H9 (cell line): Measurements from ENCODE around the gene AGO3. TPM values are rescaled to one million over a fixed set of nuclear protein-coding genes. Genes with fewer than 3 reads are reported as not detected.
A peak's percentile ranks its signal among the peaks of the same experiment; 100 is the strongest.

Experiments
- DNase-seq: peaks from one replicate; pipeline ENCODE4 v3.0.0-alpha.2; 2017
- H2AFZ ChIP-seq: one replicate; pipeline ENCODE4 v1.6.1; 2013; ENCODE audit warnings: mild to moderate bottlenecking, low read length, control low read depth, moderate library complexity
- H2AK5ac ChIP-seq: 2 replicates; pipeline ENCODE4 v1.6.1; 2013; ENCODE audit warnings: low read length, control low read depth, mixed read lengths; ENCODE audit not compliant: insufficient read length
- H2BK120ac ChIP-seq: one replicate; pipeline ENCODE4 v1.6.1; 2013; ENCODE audit warnings: low read depth, mild to moderate bottlenecking, low read length, control low read depth, inconsistent platforms; ENCODE audit not compliant: poor library complexity, severe bottlenecking
- H2BK12ac ChIP-seq: 2 replicates; pipeline ENCODE4 v1.6.1; 2013; ENCODE audit warnings: low read length, control low read depth, mixed read lengths, low read depth; ENCODE audit not compliant: insufficient read length
- H2BK15ac ChIP-seq: 2 replicates; pipeline ENCODE4 v1.6.1; 2013; ENCODE audit warnings: low read depth, low read length, control low read depth
- H2BK20ac ChIP-seq: one replicate; pipeline ENCODE4 v1.6.1; 2013; ENCODE audit warnings: low read depth, mild to moderate bottlenecking, low read length, control low read depth, inconsistent platforms; ENCODE audit not compliant: poor library complexity, severe bottlenecking
- H2BK5ac ChIP-seq: 2 replicates; pipeline ENCODE4 v1.6.1; 2013; ENCODE audit warnings: low read length, control low read depth, mixed read lengths; ENCODE audit not compliant: insufficient read length
- H3K14ac ChIP-seq: 2 replicates; pipeline ENCODE4 v1.6.1; 2013; ENCODE audit warnings: low read length, control low read depth; ENCODE audit not compliant: insufficient read depth
- H3K18ac ChIP-seq: 2 replicates; pipeline ENCODE4 v1.6.1; 2013; ENCODE audit warnings: low read depth, mild to moderate bottlenecking, mixed read lengths, low read length, control low read depth; ENCODE audit not compliant: insufficient read length
- H3K23ac ChIP-seq: 2 replicates; pipeline ENCODE4 v1.6.1; 2013; ENCODE audit warnings: low read length, control low read depth, mixed read lengths, low read depth; ENCODE audit not compliant: insufficient read length
- H3K23me2 ChIP-seq: 2 replicates; pipeline ENCODE4 v1.6.1; 2013; ENCODE audit warnings: low read depth, mild to moderate bottlenecking, mixed read lengths, low read length, control low read depth; ENCODE audit not compliant: insufficient read length, poor library complexity, severe bottlenecking
- H3K27ac ChIP-seq: 2 replicates; pipeline ENCODE4 v1.5.1; 2013; ENCODE audit warnings: low read length, control low read depth, mixed read lengths, low read depth; ENCODE audit not compliant: insufficient read length
- H3K27me3 ChIP-seq: 2 replicates; pipeline ENCODE4 v1.6.1; 2013; ENCODE audit warnings: low read length, control low read depth, inconsistent platforms; ENCODE audit not compliant: insufficient read depth
- H3K4ac ChIP-seq: 2 replicates; pipeline ENCODE4 v1.6.1; 2013; ENCODE audit warnings: low read depth, mild to moderate bottlenecking, control low read depth, inconsistent platforms, low read length, moderate library complexity
- H3K4me1 ChIP-seq: 2 replicates; pipeline ENCODE4 v1.6.1; 2013; ENCODE audit warnings: low read length, control low read depth, inconsistent platforms; ENCODE audit not compliant: insufficient read depth
- H3K4me2 ChIP-seq: 2 replicates; pipeline ENCODE4 v1.6.1; 2013; ENCODE audit warnings: low read length, control low read depth, mixed read lengths; ENCODE audit not compliant: insufficient read length, insufficient read depth
- H3K56ac ChIP-seq: 2 replicates; pipeline ENCODE4 v1.6.1; 2013; ENCODE audit warnings: low read depth, mild to moderate bottlenecking, mixed read lengths, low read length, control low read depth; ENCODE audit not compliant: insufficient read length
- H3K79me1 ChIP-seq: 2 replicates; pipeline ENCODE4 v1.6.1; 2013; ENCODE audit warnings: low read depth, mild to moderate bottlenecking, moderate library complexity, low read length, control low read depth, inconsistent platforms; ENCODE audit not compliant: insufficient read depth, poor library complexity, severe bottlenecking
- H3K79me2 ChIP-seq: 2 replicates; pipeline ENCODE4 v1.6.1; 2013; ENCODE audit warnings: low read length, control low read depth, inconsistent platforms; ENCODE audit not compliant: insufficient read depth
- H3K9ac ChIP-seq: 2 replicates; pipeline ENCODE4 v1.6.1; 2013; ENCODE audit warnings: low read length, control low read depth, mixed read lengths; ENCODE audit not compliant: insufficient read length; ENCODE audit errors: extremely low read depth
- H3K9me3 ChIP-seq: one replicate; pipeline ENCODE4 v1.6.1; 2013; ENCODE audit warnings: low read depth, low read length, inconsistent platforms; ENCODE audit not compliant: control insufficient read depth
- H3T11ph ChIP-seq: one replicate; pipeline ENCODE4 v1.6.1; 2013; ENCODE audit warnings: mild to moderate bottlenecking, low read length, control low read depth, inconsistent platforms
- H4K20me1 ChIP-seq: one replicate; pipeline ENCODE4 v1.6.1; 2013; ENCODE audit not compliant: control insufficient read depth, insufficient read length, insufficient read depth
- H4K5ac ChIP-seq: 2 replicates; pipeline ENCODE4 v1.6.1; 2013; ENCODE audit warnings: low read depth, mild to moderate bottlenecking, mixed read lengths, low read length, control low read depth; ENCODE audit not compliant: insufficient read length
- H4K8ac ChIP-seq: replicated peaks from 2 replicates; pipeline ENCODE4 v1.6.1; 2013; ENCODE audit warnings: low read length, control low read depth, mixed read lengths, low read depth; ENCODE audit not compliant: insufficient read length
- H4K91ac ChIP-seq: 2 replicates; pipeline ENCODE4 v1.6.1; 2013; ENCODE audit warnings: low read depth, mild to moderate bottlenecking, moderate library complexity, mixed read lengths, low read length, control low read depth; ENCODE audit not compliant: insufficient read length
- H3K27ac Mint-ChIP-seq, 3 experiments: 2 replicates in 2 of 3; 3 replicates in 1 of 3; pipeline ENCODE4 v1.8.0; 2020 to 2021; ENCODE audit warnings: mixed read lengths in 3 of 3, mild to moderate bottlenecking in 1 of 3, moderate library complexity in 1 of 3
- H3K27me3 Mint-ChIP-seq: 2 replicates; pipeline ENCODE4 v1.8.0; 2021; ENCODE audit warnings: low read depth, mild to moderate bottlenecking, moderate library complexity, mixed read lengths
- H3K36me3 Mint-ChIP-seq, 3 experiments: 2 replicates in 2 of 3; 3 replicates in 1 of 3; pipeline ENCODE4 v1.8.0; 2020 to 2021; ENCODE audit warnings: low read depth in 3 of 3, mixed read lengths in 3 of 3; ENCODE audit not compliant: insufficient read depth in 1 of 3
- H3K4me1 Mint-ChIP-seq, 2 experiments: 2 replicates each; pipeline ENCODE4 v1.8.0; 2020; ENCODE audit warnings: mixed read lengths in 2 of 2
- H3K4me3 Mint-ChIP-seq, 2 experiments: 2 replicates in 1 of 2; 3 replicates in 1 of 2; pipeline ENCODE4 v1.8.0; 2020 to 2021; ENCODE audit warnings: mild to moderate bottlenecking in 2 of 2, mixed read lengths in 2 of 2, moderate library complexity in 1 of 2
- H3K9me3 Mint-ChIP-seq, 2 experiments: 2 replicates in 1 of 2; 3 replicates in 1 of 2; pipeline ENCODE4 v1.8.0; 2020; ENCODE audit warnings: mild to moderate bottlenecking in 2 of 2, mixed read lengths in 2 of 2, moderate library complexity in 1 of 2
- CTCF ChIP-seq: fragments of 200-600 bp; sonication (generic); conservative IDR thresholded peaks from 3 replicates; pipeline ENCODE4 v1.8.0; 2021; ENCODE audit warnings: antibody characterized with exemption, mild to moderate bottlenecking
- WGBS: extraction: QIAGEN DNeasy Blood & Tissue Kit; methylation state at CpG from one replicate; pipeline ENCODE4 v1.1.7; 2013; ENCODE audit warnings: missing lambda C conversion rate, low lambda C conversion rate, mixed read lengths; ENCODE audit not compliant: insufficient read length; ENCODE audit errors: extremely low coverage; 5-methylcytosine and 5-hydroxymethylcytosine counted together
- total RNA-seq: library from RNA; stranded (reverse); gene quantifications from 2 replicates; pipeline ENCODE4 v1.2.1, GENCODE V29; 2021

The AGO3 gene
- total RNA-seq, 1 experiment from 2014 or later: 27.0 TPM

DNA sequence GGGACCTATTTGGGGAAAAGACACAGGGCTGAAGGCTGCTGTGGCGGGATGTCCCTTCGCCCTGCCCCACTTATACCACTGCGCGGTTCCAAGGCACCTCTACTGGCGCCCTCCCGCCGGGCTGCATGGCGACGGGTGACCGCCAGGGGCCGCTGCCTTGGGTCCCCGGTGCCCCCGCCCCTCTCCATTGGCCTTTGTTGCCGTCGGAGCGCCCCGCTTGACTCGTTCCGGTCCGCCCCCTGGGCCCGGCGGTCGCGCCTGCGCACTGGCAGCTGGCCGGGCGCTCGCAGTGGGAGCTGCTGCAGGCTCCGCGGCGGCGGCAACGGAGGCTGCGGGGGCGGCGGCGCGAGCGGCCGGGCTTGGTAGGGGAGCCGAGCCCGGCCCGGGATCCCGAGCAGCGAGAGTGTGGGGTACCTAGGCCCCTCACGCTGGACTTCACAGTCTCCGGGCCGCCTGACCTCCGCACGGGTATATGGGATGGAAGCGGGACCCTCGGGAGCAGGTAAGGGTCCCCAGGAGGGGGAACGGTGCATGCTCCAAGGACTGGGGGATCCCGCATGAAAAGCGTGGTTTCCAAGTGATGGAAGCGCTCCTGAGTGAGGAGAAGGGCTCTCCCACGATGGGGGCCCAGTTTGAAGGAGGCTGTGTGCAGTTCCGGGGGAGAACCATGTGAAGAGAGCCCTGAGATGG, 47.8 kb upstream of the AGO3 start, which contains the start of gene AGO1:
TSS of gene AGO1 (plus strand) at position 265 of the 690 bp plus-strand sequence. CDS start at position 478, 213 bp downstream.
- H3K79me2 ChIP-seq: peaks cover 23% of the 10 kb centered on the region; the same call in 1 of the 2 replicates

More for the DNA sequence above, 47.8 kb upstream of the AGO3 start, which contains the start of gene AGO1:
- no CpG with 5 or more reads among the region's 58 CpGs for WGBS
- Histone ChIP-seq H3K9me3 (no peaks in the 10 kb centered on the region), H3K79me1 (peaks cover 3% of the 10 kb centered on the region), H2BK12ac (no peak within 1 kb of the TSS), H2BK120ac (no peak within 1 kb of the TSS), H3K9ac (peak within 1 kb of the TSS; percentile 76), H3K56ac (no peak within 1 kb of the TSS), H3K4me1 (peaks cover 16% of the 10 kb centered on the region), H4K20me1 (no peaks in the 10 kb centered on the region), H2BK5ac (no peak within 1 kb of the TSS), H2AK5ac (no peak within 1 kb of the TSS), H3K23ac (no peak within 1 kb of the TSS), H3K18ac (peak within 1 kb of the TSS; percentile 21), H3K27ac (no peak within 1 kb of the TSS), H3K4ac (no peak within 1 kb of the TSS), H2BK20ac (no peak within 1 kb of the TSS), H3K14ac (peak within 1 kb of the TSS; percentile 16; the same call in 1 of the 2 replicates), H3K4me2 (peak within 1 kb of the TSS; percentile 86), H4K91ac (no peak within 1 kb of the TSS), H4K5ac (no peak within 1 kb of the TSS), H2AFZ (no peak within 1 kb of the TSS), H3T11ph (no peak within 1 kb of the TSS), H3K23me2 (peaks cover 13% of the 10 kb centered on the region), H2BK15ac (no peak within 1 kb of the TSS), H4K8ac (no peak within 1 kb of the TSS), H3K27me3 (no peaks in the 10 kb centered on the region)
- peak; percentile 97 for TF ChIP-seq CTCF
- Mint-ChIP-seq H3K36me3 (no peaks in the 10 kb centered on the region; a peak in 1 of 7 replicates), H3K27me3 (peaks cover under 1% of the 10 kb centered on the region; the same call in 1 of the 2 replicates), H3K4me1 (peaks cover 39 to 47% of the 10 kb centered on the region in 2 experiments), H3K4me3 (peak within 1 kb of the TSS; percentile 97), H3K27ac (peak within 1 kb of the TSS; percentile 96 to 99 (median 96)), H3K9me3 (no peaks in the 10 kb centered on the region)
- peak; percentile 95 for DNase-seq
